ENCODE data around the gene ENTPD3.

DNA sequence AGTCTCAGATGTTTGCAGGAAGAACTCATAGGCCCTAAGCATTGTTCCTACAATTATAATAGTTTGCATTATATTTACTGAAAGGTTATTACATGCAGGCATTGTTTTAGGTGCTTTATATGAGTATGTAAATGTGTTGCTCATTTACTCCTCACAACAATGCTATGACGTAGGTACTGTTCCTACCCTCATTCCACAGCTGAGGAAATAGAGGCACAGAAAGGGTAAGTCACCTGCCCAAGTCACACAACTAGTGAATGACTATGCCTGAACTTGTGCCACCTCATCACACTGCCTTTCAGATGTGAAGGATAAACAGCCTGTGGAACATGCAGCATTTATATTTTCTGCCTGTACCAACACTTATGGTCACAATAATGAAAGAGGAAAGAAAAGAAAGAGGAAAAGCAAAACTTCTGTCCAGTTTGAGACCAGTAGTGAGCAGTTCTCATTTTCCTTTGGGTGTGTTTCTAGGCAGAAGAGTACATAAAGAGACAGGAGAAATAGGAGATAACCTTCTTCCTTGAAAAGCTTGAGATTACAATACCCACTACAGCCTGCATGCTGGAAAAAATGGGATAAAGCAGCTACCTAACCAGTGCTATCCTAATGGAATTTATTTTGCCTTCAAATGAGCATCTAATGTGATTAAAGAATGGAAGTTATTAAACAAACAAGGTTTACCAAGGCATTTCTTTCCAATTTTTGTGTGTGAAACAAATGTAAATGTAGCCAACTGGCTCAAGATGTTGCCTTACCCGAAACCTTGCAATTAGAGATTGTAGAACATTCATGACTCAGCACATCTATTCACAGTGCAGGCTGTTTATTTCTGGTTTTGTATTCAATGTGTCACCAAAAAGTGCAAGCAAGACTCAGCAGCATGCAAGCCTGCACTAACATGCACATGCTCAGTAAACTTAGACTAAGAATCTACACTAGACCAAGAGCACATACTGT lies 20.5 kb upstream of the ENTPD3 start:
- no peak for TF ChIP-seq CTCF (IDR thresholded peaks at IDR 0.05)
- no peak for TF ChIP-seq EZH2 (IDR thresholded peaks at IDR 0.05; ENCODE audit: borderline replicate concordance, insufficient read depth, low read depth, low read length, poor library complexity, severe bottlenecking)
